ENCODE measurements around the gene SMIM32. TPM values are rescaled to one million over a fixed set of nuclear protein-coding genes. Genes with fewer than 3 reads are reported as not detected.

The SMIM32 gene
- total and polyA plus RNA-seq, 2 experiments from 2014 or later: 0.27 to 0.56 TPM

DNA sequence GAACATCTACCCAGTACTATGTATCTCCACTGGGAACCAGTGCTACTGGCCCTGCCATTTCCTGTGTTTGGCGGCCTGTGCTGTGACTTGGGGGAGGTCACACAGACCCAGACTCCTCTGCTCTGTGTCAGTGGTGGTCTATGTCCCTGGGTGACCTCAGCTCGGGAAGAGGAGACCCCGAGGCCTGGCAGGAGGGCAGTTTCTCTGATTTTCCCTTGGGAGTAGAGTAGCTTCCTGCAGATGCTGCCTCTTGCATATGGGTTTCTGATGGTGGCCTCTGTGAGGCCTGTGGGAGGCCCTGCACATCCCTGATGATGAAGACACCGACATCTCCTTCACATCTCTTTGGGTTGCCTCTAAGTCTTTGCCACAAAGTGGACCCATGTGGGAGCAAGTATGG lies 13.0 kb upstream of the SMIM32 start (continued):
- TF ChIP-seq, protein P1, sequence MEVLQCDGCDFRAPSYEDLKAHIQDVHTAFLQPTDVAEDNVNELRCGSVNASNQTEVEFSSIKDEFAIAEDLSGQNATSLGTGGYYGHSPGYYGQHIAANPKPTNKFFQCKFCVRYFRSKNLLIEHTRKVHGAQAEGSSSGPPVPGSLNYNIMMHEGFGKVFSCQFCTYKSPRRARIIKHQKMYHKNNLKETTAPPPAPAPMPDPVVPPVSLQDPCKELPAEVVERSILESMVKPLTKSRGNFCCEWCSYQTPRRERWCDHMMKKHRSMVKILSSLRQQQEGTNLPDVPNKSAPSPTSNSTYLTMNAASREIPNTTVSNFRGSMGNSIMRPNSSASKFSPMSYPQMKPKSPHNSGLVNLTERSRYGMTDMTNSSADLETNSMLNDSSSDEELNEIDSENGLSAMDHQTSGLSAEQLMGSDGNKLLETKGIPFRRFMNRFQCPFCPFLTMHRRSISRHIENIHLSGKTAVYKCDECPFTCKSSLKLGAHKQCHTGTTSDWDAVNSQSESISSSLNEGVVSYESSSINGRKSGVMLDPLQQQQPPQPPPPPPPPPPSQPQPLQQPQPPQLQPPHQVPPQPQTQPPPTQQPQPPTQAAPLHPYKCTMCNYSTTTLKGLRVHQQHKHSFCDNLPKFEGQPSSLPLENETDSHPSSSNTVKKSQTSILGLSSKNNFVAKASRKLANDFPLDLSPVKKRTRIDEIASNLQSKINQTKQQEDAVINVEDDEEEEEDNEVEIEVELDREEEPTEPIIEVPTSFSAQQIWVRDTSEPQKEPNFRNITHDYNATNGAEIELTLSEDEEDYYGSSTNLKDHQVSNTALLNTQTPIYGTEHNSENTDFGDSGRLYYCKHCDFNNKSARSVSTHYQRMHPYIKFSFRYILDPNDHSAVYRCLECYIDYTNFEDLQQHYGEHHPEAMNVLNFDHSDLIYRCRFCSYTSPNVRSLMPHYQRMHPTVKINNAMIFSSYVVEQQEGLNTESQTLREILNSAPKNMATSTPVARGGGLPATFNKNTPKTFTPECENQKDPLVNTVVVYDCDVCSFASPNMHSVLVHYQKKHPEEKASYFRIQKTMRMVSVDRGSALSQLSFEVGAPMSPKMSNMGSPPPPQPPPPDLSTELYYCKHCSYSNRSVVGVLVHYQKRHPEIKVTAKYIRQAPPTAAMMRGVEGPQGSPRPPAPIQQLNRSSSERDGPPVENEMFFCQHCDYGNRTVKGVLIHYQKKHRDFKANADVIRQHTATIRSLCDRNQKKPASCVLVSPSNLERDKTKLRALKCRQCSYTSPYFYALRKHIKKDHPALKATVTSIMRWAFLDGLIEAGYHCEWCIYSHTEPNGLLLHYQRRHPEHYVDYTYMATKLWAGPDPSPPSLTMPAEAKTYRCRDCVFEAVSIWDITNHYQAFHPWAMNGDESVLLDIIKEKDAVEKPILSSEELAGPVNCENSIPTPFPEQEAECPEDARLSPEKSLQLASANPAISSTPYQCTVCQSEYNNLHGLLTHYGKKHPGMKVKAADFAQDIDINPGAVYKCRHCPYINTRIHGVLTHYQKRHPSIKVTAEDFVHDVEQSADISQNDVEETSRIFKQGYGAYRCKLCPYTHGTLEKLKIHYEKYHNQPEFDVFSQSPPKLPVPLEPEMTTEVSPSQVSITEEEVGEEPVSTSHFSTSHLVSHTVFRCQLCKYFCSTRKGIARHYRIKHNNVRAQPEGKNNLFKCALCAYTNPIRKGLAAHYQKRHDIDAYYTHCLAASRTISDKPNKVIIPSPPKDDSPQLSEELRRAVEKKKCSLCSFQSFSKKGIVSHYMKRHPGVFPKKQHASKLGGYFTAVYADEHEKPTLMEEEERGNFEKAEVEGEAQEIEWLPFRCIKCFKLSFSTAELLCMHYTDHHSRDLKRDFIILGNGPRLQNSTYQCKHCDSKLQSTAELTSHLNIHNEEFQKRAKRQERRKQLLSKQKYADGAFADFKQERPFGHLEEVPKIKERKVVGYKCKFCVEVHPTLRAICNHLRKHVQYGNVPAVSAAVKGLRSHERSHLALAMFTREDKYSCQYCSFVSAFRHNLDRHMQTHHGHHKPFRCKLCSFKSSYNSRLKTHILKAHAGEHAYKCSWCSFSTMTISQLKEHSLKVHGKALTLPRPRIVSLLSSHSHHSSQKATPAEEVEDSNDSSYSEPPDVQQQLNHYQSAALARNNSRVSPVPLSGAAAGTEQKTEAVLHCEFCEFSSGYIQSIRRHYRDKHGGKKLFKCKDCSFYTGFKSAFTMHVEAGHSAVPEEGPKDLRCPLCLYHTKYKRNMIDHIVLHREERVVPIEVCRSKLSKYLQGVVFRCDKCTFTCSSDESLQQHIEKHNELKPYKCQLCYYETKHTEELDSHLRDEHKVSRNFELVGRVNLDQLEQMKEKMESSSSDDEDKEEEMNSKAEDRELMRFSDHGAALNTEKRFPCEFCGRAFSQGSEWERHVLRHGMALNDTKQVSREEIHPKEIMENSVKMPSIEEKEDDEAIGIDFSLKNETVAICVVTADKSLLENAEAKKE (CRISPR knock-in tag; IDR thresholded peaks at IDR 0.05): no peak
- TF ChIP-seq, protein P2, sequence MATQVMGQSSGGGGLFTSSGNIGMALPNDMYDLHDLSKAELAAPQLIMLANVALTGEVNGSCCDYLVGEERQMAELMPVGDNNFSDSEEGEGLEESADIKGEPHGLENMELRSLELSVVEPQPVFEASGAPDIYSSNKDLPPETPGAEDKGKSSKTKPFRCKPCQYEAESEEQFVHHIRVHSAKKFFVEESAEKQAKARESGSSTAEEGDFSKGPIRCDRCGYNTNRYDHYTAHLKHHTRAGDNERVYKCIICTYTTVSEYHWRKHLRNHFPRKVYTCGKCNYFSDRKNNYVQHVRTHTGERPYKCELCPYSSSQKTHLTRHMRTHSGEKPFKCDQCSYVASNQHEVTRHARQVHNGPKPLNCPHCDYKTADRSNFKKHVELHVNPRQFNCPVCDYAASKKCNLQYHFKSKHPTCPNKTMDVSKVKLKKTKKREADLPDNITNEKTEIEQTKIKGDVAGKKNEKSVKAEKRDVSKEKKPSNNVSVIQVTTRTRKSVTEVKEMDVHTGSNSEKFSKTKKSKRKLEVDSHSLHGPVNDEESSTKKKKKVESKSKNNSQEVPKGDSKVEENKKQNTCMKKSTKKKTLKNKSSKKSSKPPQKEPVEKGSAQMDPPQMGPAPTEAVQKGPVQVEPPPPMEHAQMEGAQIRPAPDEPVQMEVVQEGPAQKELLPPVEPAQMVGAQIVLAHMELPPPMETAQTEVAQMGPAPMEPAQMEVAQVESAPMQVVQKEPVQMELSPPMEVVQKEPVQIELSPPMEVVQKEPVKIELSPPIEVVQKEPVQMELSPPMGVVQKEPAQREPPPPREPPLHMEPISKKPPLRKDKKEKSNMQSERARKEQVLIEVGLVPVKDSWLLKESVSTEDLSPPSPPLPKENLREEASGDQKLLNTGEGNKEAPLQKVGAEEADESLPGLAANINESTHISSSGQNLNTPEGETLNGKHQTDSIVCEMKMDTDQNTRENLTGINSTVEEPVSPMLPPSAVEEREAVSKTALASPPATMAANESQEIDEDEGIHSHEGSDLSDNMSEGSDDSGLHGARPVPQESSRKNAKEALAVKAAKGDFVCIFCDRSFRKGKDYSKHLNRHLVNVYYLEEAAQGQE (IDR thresholded peaks at IDR 0.05; ENCODE audit: unreplicated experiment): no peak
- TF ChIP-seq CREB1 (CRISPR knock-in tag; IDR thresholded peaks at IDR 0.05; ENCODE audit: low read depth) (no peak), POLR2AphosphoS5 (IDR thresholded peaks at IDR 0.05; ENCODE audit: low read depth) (no peak), JUNB (IDR thresholded peaks at IDR 0.05; ENCODE audit: unreplicated experiment) (no peak), ZNF114 (CRISPR knock-in tag; IDR thresholded peaks at IDR 0.05) (no peak), EZH2 (IDR thresholded peaks at IDR 0.05; ENCODE audit: low read depth, unreplicated experiment) (no peak)

Measured in GM23338 (cell line).